ENCODE data around the gene PDE5A.

GRCh38 chr4:119454491-119455270 is 173.9 kb downstream of the PDE5A start:
- peak in 4 of 7 experiments; percentile 10 to 55 (median 38) for TF ChIP-seq CTCF (IDR thresholded peaks at IDR 0.05)
- peak; percentile 72 to 89 (median 85) for TF ChIP-seq POLR2A (IDR thresholded peaks at IDR 0.05)
